DMS 273 treated with DMSO at 0.1 percent for 48 hours (cell line): Measurements from ENCODE around the gene MAP2K5.
"Not testable (repeated sequence)": the region's sequence is repeated elsewhere in the genome, so short reads cannot be mapped to it uniquely, and the experiment has no call there.

Source experiments
- DNase-seq: peaks from one replicate; lab custom pipeline; 2025; lab: John Stamatoyannopoulos, UW

Gene MAP2K5

GRCh38 chr15:67601073-67601472 lies 58.6 kb downstream of the MAP2K5 start:
- no peak for DNase-seq

GRCh38 chr15:67603063-67603462 lies 60.6 kb downstream of the MAP2K5 start:
- DNase-seq = no peak

GRCh38 chr15:67605871-67606270 lies 63.4 kb downstream of the MAP2K5 start:
- DNase-seq = no peak

- DNase-seq = no peak
Observed at GRCh38 chr15:67606742-67607141, 64.2 kb downstream of the MAP2K5 start.

GRCh38 chr15:67607329-67607728 lies 64.8 kb downstream of the MAP2K5 start:
- no peak for DNase-seq

- no peak for DNase-seq
Observed at GRCh38 chr15:67607959-67608637, 65.6 kb downstream of the MAP2K5 start.

- no peak for DNase-seq
Observed at GRCh38 chr15:67608638-67608959, 66.1 kb downstream of the MAP2K5 start.

GRCh38 chr15:67611370-67612369 lies 69.2 kb downstream of the MAP2K5 start:
- DNase-seq = no peak

GRCh38 chr15:67613211-67613610 lies 70.7 kb downstream of the MAP2K5 start:
- DNase-seq = no peak

GRCh38 chr15:67613708-67614107 lies 71.2 kb downstream of the MAP2K5 start:
- no peak for DNase-seq

- not testable (repeated sequence) for DNase-seq
Observed at GRCh38 chr15:67615131-67615534, 72.6 kb downstream of the MAP2K5 start.

GRCh38 chr15:67618297-67618696 lies 75.8 kb downstream of the MAP2K5 start:
- no peak for DNase-seq

- DNase-seq = no peak
Observed at GRCh38 chr15:67622110-67622509, 79.6 kb downstream of the MAP2K5 start.

GRCh38 chr15:67632261-67632660 lies 89.8 kb downstream of the MAP2K5 start:
- no peak for DNase-seq

GRCh38 chr15:67635950-67636349 lies 93.4 kb downstream of the MAP2K5 start:
- DNase-seq = not testable (repeated sequence)

GRCh38 chr15:67639591-67639990 lies 97.1 kb downstream of the MAP2K5 start:
- no peak for DNase-seq

GRCh38 chr15:67641453-67641852 lies 99.0 kb downstream of the MAP2K5 start:
- no peak for DNase-seq

GRCh38 chr15:67646847-67647246 lies 104.3 kb downstream of the MAP2K5 start:
- no peak for DNase-seq

- no peak for DNase-seq
Observed at GRCh38 chr15:67652586-67652985, 110.1 kb downstream of the MAP2K5 start.

- DNase-seq = no peak
Observed at GRCh38 chr15:67660446-67660845, 117.9 kb downstream of the MAP2K5 start.

GRCh38 chr15:67660874-67661606 lies 118.5 kb downstream of the MAP2K5 start:
- no peak for DNase-seq

GRCh38 chr15:67670647-67671305 lies 128.3 kb downstream of the MAP2K5 start:
- no peak for DNase-seq
